ENCODE data around the gene EIF4B.

DNA sequence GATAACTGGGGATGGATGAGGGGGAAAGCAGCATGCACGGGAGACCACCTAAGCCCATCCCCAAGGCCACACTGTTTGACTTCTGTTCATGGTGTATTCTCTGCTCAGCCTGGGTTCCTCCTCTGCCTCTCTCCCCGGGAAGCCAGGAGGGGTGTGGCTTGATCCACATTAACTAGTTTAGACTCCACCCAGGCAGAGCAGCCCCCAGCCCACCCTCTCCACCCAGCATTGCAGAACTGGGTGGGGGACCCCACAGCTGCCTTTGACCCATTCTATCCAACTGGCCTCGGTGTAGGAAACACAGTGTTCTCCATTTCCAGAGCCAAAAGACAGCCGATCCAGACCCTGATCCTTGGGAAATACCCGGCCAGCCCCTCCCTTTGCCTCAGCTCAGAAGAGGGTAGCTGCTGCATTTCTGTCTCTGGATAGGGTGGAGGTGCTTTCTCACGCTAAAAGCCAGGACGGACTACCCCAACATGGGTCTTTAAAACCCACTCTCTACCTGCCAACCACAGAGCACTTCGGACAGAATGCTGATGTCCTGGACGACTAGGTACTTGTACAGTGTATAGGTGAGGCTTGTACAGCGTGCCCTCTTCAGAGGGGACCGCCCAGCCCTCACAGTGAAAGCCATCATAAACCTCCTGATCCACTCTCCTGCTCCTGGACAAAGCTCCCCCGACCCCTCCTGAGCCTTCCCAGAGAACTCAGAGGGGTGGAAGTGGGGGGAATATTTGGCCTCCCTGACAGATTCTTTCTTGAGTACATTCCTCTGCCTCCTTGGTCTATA, 63.6 kb downstream of the EIF4B start:
- TF ChIP-seq, protein P1, sequence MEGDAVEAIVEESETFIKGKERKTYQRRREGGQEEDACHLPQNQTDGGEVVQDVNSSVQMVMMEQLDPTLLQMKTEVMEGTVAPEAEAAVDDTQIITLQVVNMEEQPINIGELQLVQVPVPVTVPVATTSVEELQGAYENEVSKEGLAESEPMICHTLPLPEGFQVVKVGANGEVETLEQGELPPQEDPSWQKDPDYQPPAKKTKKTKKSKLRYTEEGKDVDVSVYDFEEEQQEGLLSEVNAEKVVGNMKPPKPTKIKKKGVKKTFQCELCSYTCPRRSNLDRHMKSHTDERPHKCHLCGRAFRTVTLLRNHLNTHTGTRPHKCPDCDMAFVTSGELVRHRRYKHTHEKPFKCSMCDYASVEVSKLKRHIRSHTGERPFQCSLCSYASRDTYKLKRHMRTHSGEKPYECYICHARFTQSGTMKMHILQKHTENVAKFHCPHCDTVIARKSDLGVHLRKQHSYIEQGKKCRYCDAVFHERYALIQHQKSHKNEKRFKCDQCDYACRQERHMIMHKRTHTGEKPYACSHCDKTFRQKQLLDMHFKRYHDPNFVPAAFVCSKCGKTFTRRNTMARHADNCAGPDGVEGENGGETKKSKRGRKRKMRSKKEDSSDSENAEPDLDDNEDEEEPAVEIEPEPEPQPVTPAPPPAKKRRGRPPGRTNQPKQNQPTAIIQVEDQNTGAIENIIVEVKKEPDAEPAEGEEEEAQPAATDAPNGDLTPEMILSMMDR (conservative IDR thresholded peaks at IDR 0.05 in 1 of 2, IDR thresholded peaks at IDR 0.05 in 1 of 2; ENCODE audit: extremely low read depth in 1 of 2, insufficient read depth in 1 of 2, low read depth in 1 of 2, low read length in 2 of 2) = no peak
- no peak for TF ChIP-seq EZH2 (IDR thresholded peaks at IDR 0.05; ENCODE audit: borderline replicate concordance, low read length)

Data from mammary epithelial cell (primary cell).